Measurements from ENCODE around the gene METTL23.

GRCh38 chr17:76720941-76721340 is 5.7 kb upstream of the METTL23 start:
- TF ChIP-seq CTCF (IDR thresholded peaks at IDR 0.05; ENCODE audit: insufficient read depth, low read length, poor library complexity, severe bottlenecking) (no peak), EZH2phosphoT487 (conservative IDR thresholded peaks at IDR 0.05; ENCODE audit: low read length) (no peak)
